ENCODE measurements around the gene MLYCD. TPM values are rescaled to one million over a fixed set of nuclear protein-coding genes. Genes with fewer than 3 reads are reported as not detected.

MLYCD gene
- total and polyA plus RNA-seq, 7 donors, result 1.8 to 16.3 (median 9.3) TPM

DNA sequence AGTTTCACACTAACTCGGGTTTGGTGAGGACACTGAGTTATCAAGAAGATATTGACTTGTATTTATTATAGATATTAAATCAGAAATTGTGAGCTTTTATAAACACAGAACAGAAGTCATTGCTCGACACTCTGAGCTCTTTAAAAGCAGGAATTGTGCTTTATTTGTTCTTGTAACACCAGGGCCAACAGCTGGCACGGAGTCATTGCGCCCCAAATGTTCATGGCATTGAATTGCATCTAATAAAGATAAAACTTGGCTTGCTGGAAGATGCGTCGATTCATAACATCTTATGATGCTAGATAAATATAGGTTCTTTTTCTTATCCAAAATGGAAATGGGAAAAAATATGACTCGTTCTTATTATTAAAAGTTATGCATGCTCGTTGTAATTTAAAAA lies 11.8 kb upstream of the MLYCD start:
- 20 to 53% methylated on average over 8 of the region's 8 CpGs for WGBS, 2 donors
- H3K9me3 ChIP-seq, result no peaks in the 10 kb centered on the region
- H3K27me3 ChIP-seq, result no peaks in the 10 kb centered on the region
- no peak overlapping the region for H3K27ac ChIP-seq
- H3K36me3 ChIP-seq, result no peaks in the 10 kb centered on the region
- no peak overlapping the region for H3K4me3 ChIP-seq
- intact Hi-C loops (cut with DNase I), result no loop called here
- TF ChIP-seq, protein P1, sequence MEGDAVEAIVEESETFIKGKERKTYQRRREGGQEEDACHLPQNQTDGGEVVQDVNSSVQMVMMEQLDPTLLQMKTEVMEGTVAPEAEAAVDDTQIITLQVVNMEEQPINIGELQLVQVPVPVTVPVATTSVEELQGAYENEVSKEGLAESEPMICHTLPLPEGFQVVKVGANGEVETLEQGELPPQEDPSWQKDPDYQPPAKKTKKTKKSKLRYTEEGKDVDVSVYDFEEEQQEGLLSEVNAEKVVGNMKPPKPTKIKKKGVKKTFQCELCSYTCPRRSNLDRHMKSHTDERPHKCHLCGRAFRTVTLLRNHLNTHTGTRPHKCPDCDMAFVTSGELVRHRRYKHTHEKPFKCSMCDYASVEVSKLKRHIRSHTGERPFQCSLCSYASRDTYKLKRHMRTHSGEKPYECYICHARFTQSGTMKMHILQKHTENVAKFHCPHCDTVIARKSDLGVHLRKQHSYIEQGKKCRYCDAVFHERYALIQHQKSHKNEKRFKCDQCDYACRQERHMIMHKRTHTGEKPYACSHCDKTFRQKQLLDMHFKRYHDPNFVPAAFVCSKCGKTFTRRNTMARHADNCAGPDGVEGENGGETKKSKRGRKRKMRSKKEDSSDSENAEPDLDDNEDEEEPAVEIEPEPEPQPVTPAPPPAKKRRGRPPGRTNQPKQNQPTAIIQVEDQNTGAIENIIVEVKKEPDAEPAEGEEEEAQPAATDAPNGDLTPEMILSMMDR (IDR thresholded peaks at IDR 0.05), result no peak
- TF ChIP-seq POLR2AphosphoS5 (IDR thresholded peaks at IDR 0.05) (no peak), EP300 (IDR thresholded peaks at IDR 0.05) (no peak), POLR2A (IDR thresholded peaks at IDR 0.05) (no peak)
- no peak for DNase-seq
- H3K4me1 ChIP-seq, result no peaks in the 10 kb centered on the region

DNA sequence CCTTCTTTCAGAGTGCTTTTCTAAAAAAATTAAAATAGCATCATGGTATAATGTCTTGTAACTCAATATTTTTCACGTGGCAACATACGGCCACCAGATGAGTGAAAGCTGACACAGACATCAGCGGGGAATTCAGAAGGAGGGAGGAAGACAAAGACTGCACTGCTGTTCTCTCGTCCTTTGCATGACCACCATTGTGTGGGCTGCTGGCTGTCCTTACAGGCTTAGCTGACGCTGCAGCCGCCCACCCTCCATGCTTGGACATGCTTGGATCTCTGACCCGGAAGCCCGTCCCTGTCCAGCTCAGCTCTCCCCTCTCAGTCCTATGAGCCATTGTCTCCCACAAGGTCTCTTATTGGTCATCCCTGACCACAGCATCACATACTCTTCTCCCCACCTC lies 11.4 kb upstream of the MLYCD start:
- H3K27ac ChIP-seq, result no peak overlapping the region
- no peak overlapping the region for H3K4me3 ChIP-seq
- H3K36me3 ChIP-seq, result no peaks in the 10 kb centered on the region
- no peaks in the 10 kb centered on the region for H3K4me1 ChIP-seq
- 68 to 81% methylated on average over 8 of the region's 8 CpGs for WGBS, 2 donors
- no peaks in the 10 kb centered on the region for H3K9me3 ChIP-seq
- no peak for DNase-seq
- intact Hi-C loops (cut with DNase I), result no loop called here
- no peaks in the 10 kb centered on the region for H3K27me3 ChIP-seq
- no peak for TF ChIP-seq POLR2AphosphoS5 (IDR thresholded peaks at IDR 0.05)
- no peak for TF ChIP-seq POLR2A (IDR thresholded peaks at IDR 0.05)
- TF ChIP-seq EP300 (IDR thresholded peaks at IDR 0.05), result no peak
- TF ChIP-seq, protein P1 (IDR thresholded peaks at IDR 0.05), result no peak

DNA sequence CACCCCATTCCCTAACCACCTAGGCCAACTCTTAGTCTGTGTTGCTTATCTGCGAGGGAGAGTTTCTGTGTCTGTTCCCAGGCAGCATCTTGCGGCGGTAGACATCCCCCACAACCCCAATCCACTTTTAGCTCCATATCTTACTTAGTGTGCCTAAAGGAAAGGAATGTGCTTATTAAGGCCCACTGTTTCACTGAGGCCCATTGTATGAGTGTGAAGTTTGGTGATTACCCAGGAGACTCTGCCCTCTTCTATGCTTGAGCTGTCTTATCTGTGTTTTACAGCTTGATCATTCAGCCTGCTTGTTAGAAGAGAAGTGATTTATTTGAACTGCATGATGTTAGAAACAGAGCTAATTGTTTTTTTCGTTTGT lies 10.3 kb upstream of the MLYCD start:
- TF ChIP-seq POLR2A (IDR thresholded peaks at IDR 0.05) (no peak), POLR2AphosphoS5 (IDR thresholded peaks at IDR 0.05) (no peak), EP300 (IDR thresholded peaks at IDR 0.05) (no peak)
- TF ChIP-seq, protein P1 (IDR thresholded peaks at IDR 0.05), result no peak
- WGBS, 2 donors, result 40 to 75% methylated on average over 4 of the region's 4 CpGs
- intact Hi-C loops (cut with DNase I), result no loop called here
- no peak for DNase-seq
- Histone ChIP-seq H3K36me3 (no peaks in the 10 kb centered on the region), H3K9me3 (no peaks in the 10 kb centered on the region), H3K27me3 (no peaks in the 10 kb centered on the region), H3K4me1 (no peaks in the 10 kb centered on the region), H3K4me3 (no peak overlapping the region), H3K27ac (no peak overlapping the region)

DNA sequence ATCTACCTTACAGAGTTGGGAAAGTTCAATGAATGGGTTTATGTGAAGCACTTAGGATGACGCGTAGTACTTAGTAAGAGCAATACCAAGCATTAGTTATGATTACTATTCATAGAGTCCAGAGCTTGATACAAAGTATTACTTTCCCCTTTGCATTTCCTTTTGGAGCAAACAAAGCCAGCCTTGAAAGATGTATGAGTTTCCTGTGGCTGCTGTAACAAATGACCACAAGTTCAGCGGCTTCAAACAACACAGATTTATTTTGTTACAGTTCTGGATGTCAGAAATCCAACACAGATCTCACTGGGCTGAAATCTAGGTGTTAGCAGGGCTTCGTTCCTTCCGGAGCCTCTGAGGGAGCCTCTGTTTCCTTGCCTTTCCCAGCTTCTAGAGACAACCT lies 8.6 kb upstream of the MLYCD start:
- H3K4me3 ChIP-seq, result no peak overlapping the region
- H3K27me3 ChIP-seq, result no peaks in the 10 kb centered on the region
- no peak for DNase-seq
- intact Hi-C loops (cut with DNase I), result no loop called here
- TF ChIP-seq, protein P1 (IDR thresholded peaks at IDR 0.05), result no peak
- TF ChIP-seq EP300 (IDR thresholded peaks at IDR 0.05), result no peak
- TF ChIP-seq POLR2AphosphoS5 (IDR thresholded peaks at IDR 0.05), result no peak
- TF ChIP-seq POLR2A (IDR thresholded peaks at IDR 0.05), result no peak
- H3K27ac ChIP-seq, result no peak overlapping the region
- H3K4me1 ChIP-seq, result no peaks in the 10 kb centered on the region
- H3K9me3 ChIP-seq, result no peaks in the 10 kb centered on the region
- H3K36me3 ChIP-seq, result no peaks in the 10 kb centered on the region
- 95 to 96% methylated on average over 5 of the region's 5 CpGs for WGBS, 2 donors

DNA sequence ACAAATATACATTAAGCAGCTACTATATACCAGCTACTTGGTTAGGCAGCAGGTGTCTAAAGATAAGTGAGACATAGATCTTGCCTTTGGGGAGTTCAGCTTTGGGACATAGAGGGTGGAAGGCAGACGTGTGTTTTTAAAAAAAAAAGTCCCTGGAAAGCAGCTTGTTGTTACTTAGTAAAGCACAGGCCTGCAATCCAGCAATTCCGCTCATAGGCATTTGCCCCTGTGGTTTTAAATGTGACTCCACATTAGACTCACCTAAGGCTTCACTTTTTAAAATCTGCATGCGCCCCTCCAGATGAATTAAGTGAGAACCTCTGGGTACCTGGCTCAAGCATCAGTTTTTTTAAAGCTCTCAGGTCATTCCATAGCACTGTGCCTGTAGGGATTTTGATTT lies 7.2 kb upstream of the MLYCD start:
- Histone ChIP-seq H3K27me3 (no peaks in the 10 kb centered on the region), H3K4me1 (no peaks in the 10 kb centered on the region), H3K9me3 (no peaks in the 10 kb centered on the region), H3K27ac (no peak overlapping the region), H3K36me3 (no peaks in the 10 kb centered on the region), H3K4me3 (no peak overlapping the region)
- no peak for DNase-seq
- intact Hi-C loops (cut with DNase I), result no loop called here
- no peak for TF ChIP-seq POLR2A (IDR thresholded peaks at IDR 0.05)
- no peak for TF ChIP-seq EP300 (IDR thresholded peaks at IDR 0.05)
- TF ChIP-seq, protein P1 (IDR thresholded peaks at IDR 0.05), result no peak
- no peak for TF ChIP-seq POLR2AphosphoS5 (IDR thresholded peaks at IDR 0.05)
- WGBS, 2 donors, result 85 to 86% methylated on average over 3 of the region's 3 CpGs
